ENCODE results near the gene RAVER1.

RAVER1 gene

GRCh38 chr19:10268071-10268470 is 65.3 kb downstream of the RAVER1 start:
- peaks cover 37% of the 10 kb centered on the region for H3K27me3 ChIP-seq (ENCODE audit: control insufficient read depth, insufficient read depth, low read length)
- no peaks in the 10 kb centered on the region for H3K36me3 ChIP-seq (ENCODE audit: control insufficient read depth, insufficient read depth, low read length)
- no peak overlapping the region for H3K9ac ChIP-seq (ENCODE audit: low read depth, low read length)
- H3K9me3 ChIP-seq (ENCODE audit: control insufficient read depth, insufficient read depth, low read length): no peaks in the 10 kb centered on the region
- no peak overlapping the region for H3K4me3 ChIP-seq (ENCODE audit: low read depth, low read length)
- H3K4me1 ChIP-seq (ENCODE audit: control insufficient read depth, insufficient read depth, low read length): peaks cover 2% of the 10 kb centered on the region

DNA sequence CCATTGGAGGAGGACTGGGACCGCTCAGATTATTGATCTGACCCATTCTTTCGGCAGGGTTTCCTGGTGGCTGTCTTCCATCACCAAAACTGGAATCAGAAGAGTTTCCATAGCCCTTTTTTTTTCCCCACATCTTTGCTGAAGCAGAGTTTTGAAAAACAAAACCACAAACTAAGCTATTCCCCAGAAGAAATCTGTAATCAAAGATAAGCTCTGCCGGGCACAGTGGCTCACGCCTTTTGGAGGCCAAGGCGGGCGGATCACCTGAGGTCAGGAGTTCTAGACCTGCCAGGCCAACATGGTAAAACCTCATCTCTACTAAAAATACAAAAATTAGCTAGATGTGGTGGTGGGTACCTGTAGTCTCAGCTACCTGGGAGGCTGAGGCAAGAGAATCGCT is 66.6 kb downstream of the RAVER1 start:
- no peak overlapping the region for H3K9ac ChIP-seq (ENCODE audit: low read depth, low read length)
- H3K9me3 ChIP-seq (ENCODE audit: control insufficient read depth, insufficient read depth, low read length): no peaks in the 10 kb centered on the region
- H3K36me3 ChIP-seq (ENCODE audit: control insufficient read depth, insufficient read depth, low read length): no peaks in the 10 kb centered on the region
- peaks cover 26% of the 10 kb centered on the region for H3K27me3 ChIP-seq (ENCODE audit: control insufficient read depth, insufficient read depth, low read length)
- H3K4me1 ChIP-seq (ENCODE audit: control insufficient read depth, insufficient read depth, low read length): peaks cover 2% of the 10 kb centered on the region
- no peak overlapping the region for H3K4me3 ChIP-seq (ENCODE audit: low read depth, low read length)

All from iPS-15b (cell line).